ENCODE measurements around the gene NEK11. TPM values are rescaled to one million over a fixed set of nuclear protein-coding genes. Genes with fewer than 3 reads are reported as not detected.
A peak's percentile ranks its signal among the peaks of the same experiment; 100 is the strongest.

Gene NEK11
- total RNA-seq, 2 donors from 2014 or later = 0.20 to 6.0 TPM

GRCh38 chr3:130990282-130990681 lies 36.4 kb upstream of the NEK11 start:
- no peak for TF ChIP-seq CTCF (conservative IDR thresholded peaks at IDR 0.05)
- Histone ChIP-seq H3K4me3 (ENCODE audit: low read length) (no peak overlapping the region), H3K4me1 (ENCODE audit: control insufficient read depth, insufficient read depth, low read length) (no peaks in the 10 kb centered on the region), H3K27me3 (ENCODE audit: control insufficient read depth, insufficient read depth, low read length, poor library complexity, severe bottlenecking) (no peaks in the 10 kb centered on the region), H3K27ac (ENCODE audit: low read depth, low read length) (no peak overlapping the region), H3K9ac (ENCODE audit: extremely low read depth, low read length, poor library complexity, severe bottlenecking) (no peak overlapping the region), H3K36me3 (ENCODE audit: control insufficient read depth, insufficient read depth, low read length) (peaks cover 27% of the 10 kb centered on the region), H3K9me3 (ENCODE audit: control insufficient read depth, low read length) (peaks cover 5% of the 10 kb centered on the region)
- Mint-ChIP-seq H3K9me3 (peaks cover 3% of the 10 kb centered on the region), H3K4me1 (peaks cover 4% of the 10 kb centered on the region), H3K27me3 (ENCODE audit: insufficient read depth) (no peaks in the 10 kb centered on the region), H3K4me3 (no peak overlapping the region), H3K36me3 (ENCODE audit: low read depth) (peaks cover 19% of the 10 kb centered on the region), H3K27ac (no peak overlapping the region)
- 74% methylated on average over 5 of the region's 5 CpGs for WGBS, 2 experiments (ENCODE audit: insufficient coverage in 1 of 2, insufficient read length in 1 of 2)
- DNase-seq = no peak

GRCh38 chr3:130991126-130991525 lies 35.6 kb upstream of the NEK11 start:
- H3K36me3 Mint-ChIP-seq (ENCODE audit: low read depth) = peaks cover 23% of the 10 kb centered on the region
- no peak for DNase-seq
- Histone ChIP-seq H3K27me3 (ENCODE audit: control insufficient read depth, insufficient read depth, low read length, poor library complexity, severe bottlenecking) (no peaks in the 10 kb centered on the region), H3K27ac (ENCODE audit: low read depth, low read length) (no peak overlapping the region), H3K36me3 (ENCODE audit: control insufficient read depth, insufficient read depth, low read length) (peaks cover 31% of the 10 kb centered on the region), H3K4me1 (ENCODE audit: control insufficient read depth, insufficient read depth, low read length) (no peaks in the 10 kb centered on the region), H3K9me3 (ENCODE audit: control insufficient read depth, low read length) (peaks cover 5% of the 10 kb centered on the region), H3K9ac (ENCODE audit: extremely low read depth, low read length, poor library complexity, severe bottlenecking) (no peak overlapping the region), H3K4me3 (ENCODE audit: low read length) (no peak overlapping the region)
- H3K4me3 Mint-ChIP-seq = no peak overlapping the region
- WGBS, 2 experiments (ENCODE audit: insufficient coverage in 1 of 2, insufficient read length in 1 of 2) = 95 to 100% methylated on average over 3 to 5 of the region's 5 CpGs
- no peak for TF ChIP-seq CTCF (conservative IDR thresholded peaks at IDR 0.05)
- peak overlapping the region; percentile 29 for H3K27ac Mint-ChIP-seq
- H3K27me3 Mint-ChIP-seq (ENCODE audit: insufficient read depth) = no peaks in the 10 kb centered on the region
- peaks cover 3% of the 10 kb centered on the region for H3K9me3 Mint-ChIP-seq
- peaks cover 4% of the 10 kb centered on the region for H3K4me1 Mint-ChIP-seq

- H3K4me3 Mint-ChIP-seq = no peak overlapping the region
- H3K4me3 ChIP-seq (ENCODE audit: low read length) = no peak overlapping the region
- no peak for DNase-seq
- H3K9ac ChIP-seq (ENCODE audit: extremely low read depth, low read length, poor library complexity, severe bottlenecking) = no peak overlapping the region
- peaks cover 5% of the 10 kb centered on the region for H3K9me3 ChIP-seq (ENCODE audit: control insufficient read depth, low read length)
- no peaks in the 10 kb centered on the region for H3K27me3 Mint-ChIP-seq (ENCODE audit: insufficient read depth)
- H3K4me1 Mint-ChIP-seq = peaks cover 4% of the 10 kb centered on the region
- TF ChIP-seq CTCF (conservative IDR thresholded peaks at IDR 0.05) = peak; percentile 0
- H3K4me1 ChIP-seq (ENCODE audit: control insufficient read depth, insufficient read depth, low read length) = no peaks in the 10 kb centered on the region
- peaks cover 30% of the 10 kb centered on the region for H3K36me3 Mint-ChIP-seq (ENCODE audit: low read depth)
- 92 to 97% methylated on average over 2 to 3 of the region's 3 CpGs for WGBS, 2 experiments (ENCODE audit: insufficient coverage in 1 of 2, insufficient read length in 1 of 2)
- H3K9me3 Mint-ChIP-seq = peaks cover 3% of the 10 kb centered on the region
- no peaks in the 10 kb centered on the region for H3K27me3 ChIP-seq (ENCODE audit: control insufficient read depth, insufficient read depth, low read length, poor library complexity, severe bottlenecking)
- H3K27ac Mint-ChIP-seq = no peak overlapping the region
- no peak overlapping the region for H3K27ac ChIP-seq (ENCODE audit: low read depth, low read length)
- H3K36me3 ChIP-seq (ENCODE audit: control insufficient read depth, insufficient read depth, low read length) = peaks cover 43% of the 10 kb centered on the region
These were observed 34.3 kb upstream of the NEK11 start for GRCh38 chr3:130992344-130992743.
